ENCODE results near the gene CCN6.

DNA sequence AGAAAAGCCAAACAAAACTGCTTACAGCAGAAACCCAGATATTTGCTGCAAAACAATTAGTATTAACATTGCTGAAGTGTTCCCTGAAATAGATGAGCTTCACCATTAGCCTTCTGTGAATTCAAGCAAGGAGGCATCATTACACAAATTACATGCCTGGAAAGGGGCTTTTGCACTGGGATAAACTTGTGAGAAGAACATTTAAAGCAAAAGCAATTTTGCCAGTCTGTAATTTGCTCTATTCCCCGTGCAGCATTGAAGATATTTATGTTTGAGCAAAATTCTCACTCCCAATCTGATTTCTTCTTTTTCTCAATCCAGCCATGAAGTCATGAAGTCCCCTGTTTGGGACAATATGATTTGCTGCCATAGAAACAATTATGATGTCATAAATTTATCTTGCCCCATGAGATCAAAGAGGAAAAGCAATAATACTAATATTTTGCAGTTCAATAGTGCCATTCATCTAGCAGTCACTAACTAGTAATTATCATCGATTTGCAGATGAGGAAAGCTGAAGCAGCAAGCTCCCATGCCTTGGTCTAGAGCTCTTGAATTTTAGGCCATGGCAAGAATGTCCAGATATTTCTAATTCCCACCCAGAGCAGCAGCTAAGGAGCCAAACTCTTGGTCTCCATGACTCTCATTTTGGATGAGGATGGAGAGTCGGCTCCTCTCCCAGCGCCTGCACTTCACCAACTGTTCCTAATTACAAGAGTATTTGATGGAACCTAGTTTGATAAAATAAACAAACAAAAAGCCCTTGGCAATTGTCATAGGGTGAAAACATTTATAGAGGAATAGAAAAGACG, 49.5 kb upstream of the CCN6 start:
- no peak for TF ChIP-seq CTCF (IDR thresholded peaks at IDR 0.05)
- TF ChIP-seq EZH2 (IDR thresholded peaks at IDR 0.05; ENCODE audit: borderline replicate concordance, insufficient read depth, low read depth, low read length, poor library complexity, severe bottlenecking) = no peak
